Gastrocnemius medialis (tissue), 4 donors: Measurements from ENCODE around the gene COX4I2.
A peak's percentile ranks its signal among the peaks of the same experiment; 100 is the strongest.

Experiments used
- CTCF ChIP-seq, 5 experiments: fragments of 450-650 bp in 3 of 5; fragments of 200-600 bp in 2 of 5; sonication (generic) in 2 of 5; IDR thresholded peaks in 4 of 5; conservative IDR thresholded peaks in 1 of 5; 1 replicate in 4 of 5; 2 replicates in 1 of 5; pipeline ENCODE4 v1.5.1; 2016 to 2019; ENCODE audit warnings: antibody characterized with exemption in 5 of 5, mild to moderate bottlenecking in 3 of 5, moderate library complexity in 3 of 5
- POLR2A ChIP-seq, 2 donors: fragments of 450-650 bp; IDR thresholded peaks; one replicate each; pipeline ENCODE4 v1.6.1; 2017; ENCODE audit warnings: antibody characterized with exemption in 2 of 2, mild to moderate bottlenecking in 2 of 2, moderate library complexity in 2 of 2

- TF ChIP-seq POLR2A (IDR thresholded peaks at IDR 0.05) (peak in 1 of 2 donors; percentile 25), CTCF (IDR thresholded peaks at IDR 0.05 in 4 of 5, conservative IDR thresholded peaks at IDR 0.05 in 1 of 5) (no peak)
Measured at GRCh38 chr20:31666258-31667042, 28.7 kb downstream of the COX4I2 start.
